GM12878 (cell line): ENCODE results near the gene NUDT1.

ENCODE experiments used
- NRF1 ChIP-seq: conservative IDR thresholded peaks from 2 replicates; pipeline ENCODE4 v1.6.1; 2011; ENCODE audit warnings: mild to moderate bottlenecking, low read depth, low read length, improper control_type of control experiment
- POLR2A ChIP-seq: IDR thresholded peaks from 2 replicates; pipeline ENCODE4 v1.6.1; 2011; ENCODE audit warnings: low read depth, mild to moderate bottlenecking, low read length
- TF ChIP-seq, protein P1 (sequence below): IDR thresholded peaks from 2 replicates; pipeline ENCODE4 v1.6.1; 2011; ENCODE audit warnings: low read depth, low read length, improper control_type of control experiment, borderline replicate concordance
- TF ChIP-seq, protein P2 (sequence below), 3 experiments: IDR thresholded peaks in 2 of 3; conservative IDR thresholded peaks in 1 of 3; 2 replicates each; pipeline ENCODE4 v1.5.1; 2011; ENCODE audit warnings: low read depth in 3 of 3, low read length in 3 of 3, mild to moderate bottlenecking in 3 of 3, control low read depth in 2 of 3, moderate library complexity in 2 of 3, inconsistent platforms in 1 of 3, mixed read lengths in 1 of 3; ENCODE audit not compliant: control insufficient read depth in 2 of 3, insufficient read depth in 1 of 3; ENCODE audit errors: extremely low read depth in 1 of 3

DNA sequence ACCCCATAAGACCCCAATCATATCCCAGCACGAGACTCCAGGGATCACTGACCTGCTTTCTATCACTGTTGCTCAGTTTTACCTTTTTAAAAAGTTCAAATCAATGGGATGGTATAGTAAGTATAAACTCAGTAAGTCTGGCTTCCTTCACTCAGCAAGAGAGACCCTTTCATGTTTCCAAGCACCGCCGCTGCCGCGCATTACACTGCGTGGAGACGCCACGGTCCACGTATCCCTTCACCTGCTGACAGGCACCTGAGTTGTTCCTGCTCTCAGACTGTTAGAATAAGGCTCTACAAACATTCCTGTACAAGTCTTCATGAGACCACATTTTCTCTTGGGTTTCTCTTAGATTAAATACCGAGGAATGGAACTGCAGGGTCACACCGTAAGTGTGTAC is 37.6 kb upstream of the NUDT1 start:
- TF ChIP-seq, protein P1, sequence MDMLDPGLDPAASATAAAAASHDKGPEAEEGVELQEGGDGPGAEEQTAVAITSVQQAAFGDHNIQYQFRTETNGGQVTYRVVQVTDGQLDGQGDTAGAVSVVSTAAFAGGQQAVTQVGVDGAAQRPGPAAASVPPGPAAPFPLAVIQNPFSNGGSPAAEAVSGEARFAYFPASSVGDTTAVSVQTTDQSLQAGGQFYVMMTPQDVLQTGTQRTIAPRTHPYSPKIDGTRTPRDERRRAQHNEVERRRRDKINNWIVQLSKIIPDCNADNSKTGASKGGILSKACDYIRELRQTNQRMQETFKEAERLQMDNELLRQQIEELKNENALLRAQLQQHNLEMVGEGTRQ, result no peak
- TF ChIP-seq NRF1, result no peak
- no peak for TF ChIP-seq POLR2A
- TF ChIP-seq, protein P2, sequence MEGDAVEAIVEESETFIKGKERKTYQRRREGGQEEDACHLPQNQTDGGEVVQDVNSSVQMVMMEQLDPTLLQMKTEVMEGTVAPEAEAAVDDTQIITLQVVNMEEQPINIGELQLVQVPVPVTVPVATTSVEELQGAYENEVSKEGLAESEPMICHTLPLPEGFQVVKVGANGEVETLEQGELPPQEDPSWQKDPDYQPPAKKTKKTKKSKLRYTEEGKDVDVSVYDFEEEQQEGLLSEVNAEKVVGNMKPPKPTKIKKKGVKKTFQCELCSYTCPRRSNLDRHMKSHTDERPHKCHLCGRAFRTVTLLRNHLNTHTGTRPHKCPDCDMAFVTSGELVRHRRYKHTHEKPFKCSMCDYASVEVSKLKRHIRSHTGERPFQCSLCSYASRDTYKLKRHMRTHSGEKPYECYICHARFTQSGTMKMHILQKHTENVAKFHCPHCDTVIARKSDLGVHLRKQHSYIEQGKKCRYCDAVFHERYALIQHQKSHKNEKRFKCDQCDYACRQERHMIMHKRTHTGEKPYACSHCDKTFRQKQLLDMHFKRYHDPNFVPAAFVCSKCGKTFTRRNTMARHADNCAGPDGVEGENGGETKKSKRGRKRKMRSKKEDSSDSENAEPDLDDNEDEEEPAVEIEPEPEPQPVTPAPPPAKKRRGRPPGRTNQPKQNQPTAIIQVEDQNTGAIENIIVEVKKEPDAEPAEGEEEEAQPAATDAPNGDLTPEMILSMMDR (IDR thresholded peaks at IDR 0.05 in 2 of 3, conservative IDR thresholded peaks at IDR 0.05 in 1 of 3; ENCODE audit: control insufficient read depth in 2 of 3, extremely low read depth in 1 of 3, insufficient read depth in 1 of 3, low read depth in 3 of 3, low read length in 3 of 3), result no peak
